NCI-H510A treated with DMSO at 0.1 percent for 48 hours (cell line): ENCODE data around the gene INSR.
"Not testable (repeated sequence)": the region's sequence is repeated elsewhere in the genome, so short reads cannot be mapped to it uniquely, and the experiment has no call there.

Experiments
- DNase-seq: peaks from one replicate; lab custom pipeline; 2025; lab: John Stamatoyannopoulos, UW

INSR gene

GRCh38 chr19:7258041-7258839 is 36.0 kb downstream of the INSR start:
- DNase-seq, result no peak

- no peak for DNase-seq
These were observed 36.8 kb downstream of the INSR start for GRCh38 chr19:7257148-7258040.

GRCh38 chr19:7255631-7256030 is 38.6 kb downstream of the INSR start:
- DNase-seq, result no peak

- no peak for DNase-seq
These were observed 39.1 kb downstream of the INSR start for GRCh38 chr19:7255119-7255518.

- no peak for DNase-seq
These were observed 39.6 kb downstream of the INSR start for GRCh38 chr19:7254590-7254989.

- DNase-seq, result no peak
These were observed 41.9 kb downstream of the INSR start for GRCh38 chr19:7252364-7252763.

GRCh38 chr19:7251494-7251893 is 42.7 kb downstream of the INSR start:
- DNase-seq, result no peak

GRCh38 chr19:7250951-7251350 is 43.3 kb downstream of the INSR start:
- DNase-seq, result no peak

- no peak for DNase-seq
These were observed 44.1 kb downstream of the INSR start for GRCh38 chr19:7250057-7250596.

GRCh38 chr19:7247155-7247554 is 47.1 kb downstream of the INSR start:
- DNase-seq, result no peak

GRCh38 chr19:7246601-7247000 is 47.6 kb downstream of the INSR start:
- no peak for DNase-seq

- no peak for DNase-seq
These were observed 51.5 kb downstream of the INSR start for GRCh38 chr19:7242601-7243258.

- DNase-seq, result no peak
These were observed 56.2 kb downstream of the INSR start for GRCh38 chr19:7238051-7238450.

GRCh38 chr19:7236153-7236552 is 58.1 kb downstream of the INSR start:
- DNase-seq, result no peak

- DNase-seq, result no peak
These were observed 63.4 kb downstream of the INSR start for GRCh38 chr19:7230826-7231225.

- no peak for DNase-seq
These were observed 64.5 kb downstream of the INSR start for GRCh38 chr19:7229735-7230134.

GRCh38 chr19:7228935-7229541 is 65.2 kb downstream of the INSR start:
- no peak for DNase-seq

GRCh38 chr19:7227735-7228134 is 66.5 kb downstream of the INSR start:
- no peak for DNase-seq

- not testable (repeated sequence) for DNase-seq
These were observed 67.1 kb downstream of the INSR start for GRCh38 chr19:7227149-7227548.

GRCh38 chr19:7226739-7227138 is 67.5 kb downstream of the INSR start:
- no peak for DNase-seq

- no peak for DNase-seq
These were observed 68.5 kb downstream of the INSR start for GRCh38 chr19:7225741-7226140.

- no peak for DNase-seq
These were observed 69.2 kb downstream of the INSR start for GRCh38 chr19:7224995-7225394.
